BLaER1 treated with 17β-estradiol and CSF1 and Interleukin-3, amounts not matched to agents 10 nM and 100 nM (cell line): ENCODE data around the gene FCN2.

ENCODE experiments used
- H3K27ac ChIP-seq, 11 experiments: shearing (Covaris generic); formaldehyde crosslinking; 2 replicates each; pipeline ENCODE4 v1.8.1; 2022
- H3K27me3 ChIP-seq, 11 experiments: shearing (Covaris generic); formaldehyde crosslinking; 2 replicates each; pipeline ENCODE4 v1.8.1; 2022
- H3K36me3 ChIP-seq, 11 experiments: shearing (Covaris generic); formaldehyde crosslinking; 2 replicates each; pipeline ENCODE4 v1.8.1; 2022
- H3K4me1 ChIP-seq, 10 experiments: shearing (Covaris generic); formaldehyde crosslinking; 2 replicates each; pipeline ENCODE4 v1.8.1; 2022
- H3K4me2 ChIP-seq, 11 experiments: shearing (Covaris generic); formaldehyde crosslinking; 2 replicates each; pipeline ENCODE4 v1.8.1; 2022
- H3K4me3 ChIP-seq, 10 experiments: shearing (Covaris generic); formaldehyde crosslinking; 2 replicates each; pipeline ENCODE4 v1.8.1; 2022
- H3K9ac ChIP-seq, 11 experiments: shearing (Covaris generic); formaldehyde crosslinking; 2 replicates each; pipeline ENCODE4 v1.8.1; 2022
- H3K9me3 ChIP-seq, 11 experiments: shearing (Covaris generic); formaldehyde crosslinking; replicated peaks in 1 of 11; 2 replicates each; pipeline ENCODE4 v1.8.1; 2022
- H4K20me1 ChIP-seq, 11 experiments: shearing (Covaris generic); formaldehyde crosslinking; 2 replicates each; pipeline ENCODE4 v1.8.1; 2022
- Cebpa-rat ChIP-seq, 11 experiments: shearing (Covaris generic); IDR thresholded peaks; 2 replicates each; pipeline ENCODE4 v1.8.1; 2022

Gene FCN2

DNA sequence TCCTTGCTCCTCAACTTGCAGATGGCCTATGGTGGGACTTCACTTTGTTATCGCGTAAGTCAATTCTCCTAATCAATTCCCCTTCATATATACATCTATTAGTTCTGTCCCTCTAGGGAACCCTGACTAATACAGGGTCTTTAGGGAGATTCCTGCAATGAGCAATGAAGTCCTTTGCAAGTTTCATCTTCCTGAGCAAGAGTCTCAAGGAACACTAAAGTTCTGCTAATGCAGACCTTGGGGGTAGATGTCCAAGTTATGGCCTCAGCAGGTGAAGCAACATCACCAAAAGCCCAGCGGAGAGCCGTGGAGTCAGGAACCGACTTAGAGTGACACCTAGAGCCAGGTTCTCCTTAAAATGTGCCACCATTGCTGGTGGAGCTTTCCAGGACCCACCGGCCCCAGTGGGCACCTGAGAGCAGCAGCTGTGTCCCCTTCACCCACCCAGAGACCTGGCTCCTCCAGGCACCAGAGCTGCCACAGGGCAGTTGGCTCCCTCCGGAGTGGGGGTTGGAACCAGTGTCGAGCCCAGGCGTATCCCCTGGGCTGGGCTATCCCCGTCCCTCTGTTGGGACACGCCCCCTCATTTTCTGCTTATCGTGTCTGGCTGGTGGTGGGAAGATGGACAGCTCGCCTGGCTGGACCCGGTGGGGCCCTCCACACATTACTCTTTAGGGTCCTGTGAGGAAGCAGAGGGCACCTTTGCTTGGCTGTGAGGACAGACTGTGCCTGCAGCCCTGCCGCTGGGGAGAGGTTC lies 48.0 kb downstream of the FCN2 start:
- Histone ChIP-seq H3K4me2 (peak overlapping the region; percentile 74 to 98 (median 89)), H3K27me3 (peaks cover 0 to 72% (median 0%) of the 10 kb centered on the region in 11 experiments; a peak in 8 of 22 replicates)

DNA sequence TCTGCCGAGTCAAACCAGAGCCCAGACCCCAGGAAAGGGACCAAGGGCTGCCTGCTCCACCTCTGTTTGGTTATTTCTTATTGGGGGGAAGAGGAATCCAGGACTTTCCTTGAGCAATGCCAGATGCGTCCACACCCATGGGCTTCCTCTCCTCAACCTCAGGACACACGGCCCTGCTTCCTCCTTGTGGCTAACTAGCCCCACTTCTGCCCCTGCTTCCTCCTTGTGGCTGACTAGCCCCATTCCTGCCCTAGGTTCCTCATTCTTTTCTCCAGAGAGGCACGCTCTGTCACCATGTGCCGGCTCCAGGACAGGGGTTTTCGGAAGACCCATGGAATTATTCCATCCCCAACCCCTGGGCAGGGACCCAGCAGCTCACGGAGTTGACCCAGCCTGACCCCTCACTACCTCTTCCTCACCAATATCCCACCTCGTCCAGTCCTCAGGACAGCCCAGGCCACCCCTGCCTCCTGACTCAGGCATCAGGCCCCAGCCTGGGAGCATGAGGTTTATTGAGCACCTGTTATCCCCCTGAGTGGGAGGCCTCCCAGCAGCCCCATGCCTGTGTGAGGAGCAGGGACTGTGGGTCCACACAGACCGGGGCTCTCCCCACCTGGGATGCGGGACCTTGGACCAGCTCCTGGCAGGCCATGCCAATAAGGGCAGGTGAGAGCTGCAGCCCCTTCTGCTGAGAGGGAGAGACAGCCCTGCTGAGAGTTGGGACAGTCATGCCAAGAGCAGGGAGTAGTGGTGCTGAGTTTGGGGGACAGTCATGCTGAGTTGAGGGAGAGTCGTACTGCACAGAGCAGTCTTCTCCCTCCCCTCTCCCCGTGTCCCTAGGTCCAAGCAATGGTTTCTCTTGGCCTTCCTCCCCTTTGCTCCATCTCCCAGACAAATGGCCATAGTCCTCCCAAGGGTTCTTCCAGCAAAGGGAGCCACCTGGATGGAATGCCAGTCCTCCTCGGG lies 48.9 kb downstream of the FCN2 start:
- peaks cover 0 to 74% (median 0%) of the 10 kb centered on the region in 11 experiments; a peak in 8 of 22 replicates for H3K27me3 ChIP-seq
- peak overlapping the region in 9 of 11 experiments; percentile 39 to 92 (median 78); a peak in 18 of 22 replicates for H3K27ac ChIP-seq
- TF ChIP-seq Cebpa-rat (IDR thresholded peaks at IDR 0.05) = peak in 3 of 11 experiments; percentile 15 to 57 (median 25); a peak in 3 of 22 replicates
- no peaks in the 10 kb centered on the region; a peak in 1 of 22 replicates for H4K20me1 ChIP-seq
- no peaks in the 10 kb centered on the region for H3K36me3 ChIP-seq
- peak overlapping the region in 8 of 11 experiments; percentile 42 to 75 (median 65); a peak in 15 of 22 replicates for H3K9ac ChIP-seq
- peaks cover 20 to 95% (median 54%) of the 10 kb centered on the region in 10 experiments for H3K4me1 ChIP-seq
- peak overlapping the region in 5 of 10 experiments; percentile 3 to 57 (median 34); a peak in 5 of 20 replicates for H3K4me3 ChIP-seq
- no peaks in the 10 kb centered on the region for H3K9me3 ChIP-seq
- peak overlapping the region; percentile 74 to 98 (median 89) for H3K4me2 ChIP-seq

More for the DNA sequence above, 48.0 kb downstream of the FCN2 start:
- peak overlapping the region in 9 of 11 experiments; percentile 39 to 92 (median 78); a peak in 18 of 22 replicates for H3K27ac ChIP-seq
- no peak for TF ChIP-seq Cebpa-rat (IDR thresholded peaks at IDR 0.05)
- H3K36me3 ChIP-seq = no peaks in the 10 kb centered on the region
- no peaks in the 10 kb centered on the region; a peak in 1 of 22 replicates for H4K20me1 ChIP-seq
- no peaks in the 10 kb centered on the region for H3K9me3 ChIP-seq
- H3K4me1 ChIP-seq = peaks cover 20 to 95% (median 53%) of the 10 kb centered on the region in 10 experiments
- peak overlapping the region in 5 of 10 experiments; percentile 3 to 57 (median 34); a peak in 5 of 20 replicates for H3K4me3 ChIP-seq
- peak overlapping the region in 8 of 11 experiments; percentile 42 to 75 (median 65); a peak in 15 of 22 replicates for H3K9ac ChIP-seq

DNA sequence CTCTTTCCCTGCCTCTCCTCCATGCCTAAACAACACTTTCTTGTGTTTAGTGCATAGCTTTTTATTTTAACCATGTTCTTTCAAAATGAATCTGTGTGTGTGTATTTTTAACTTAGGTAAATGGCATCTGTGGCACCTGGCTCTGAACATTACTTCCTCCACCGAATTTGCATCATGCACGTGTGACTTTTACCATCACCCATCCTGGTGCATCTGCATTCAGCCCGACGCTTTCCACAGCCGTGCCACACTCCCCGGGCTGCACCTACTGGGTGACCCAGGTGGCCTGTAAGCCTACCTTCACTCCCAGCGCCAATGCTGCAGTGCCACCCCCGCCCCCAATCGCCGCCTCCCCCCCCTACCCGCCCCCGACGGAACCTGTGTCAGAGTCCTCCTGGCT lies 49.8 kb downstream of the FCN2 start:
- H3K4me2 ChIP-seq = peak overlapping the region; percentile 74 to 98 (median 89)
- TF ChIP-seq Cebpa-rat (IDR thresholded peaks at IDR 0.05) = no peak
- H3K4me3 ChIP-seq = no peak overlapping the region
- no peaks in the 10 kb centered on the region for H3K36me3 ChIP-seq
- H3K27ac ChIP-seq = peak overlapping the region in 3 of 11 experiments; percentile 78 to 92 (median 86); a peak in 5 of 22 replicates
- peaks cover 0 to 80% (median 0%) of the 10 kb centered on the region in 11 experiments; a peak in 8 of 22 replicates for H3K27me3 ChIP-seq
- no peak overlapping the region for H3K9ac ChIP-seq
- H3K4me1 ChIP-seq = peaks cover 20 to 95% (median 54%) of the 10 kb centered on the region in 10 experiments
- no peaks in the 10 kb centered on the region for H3K9me3 ChIP-seq
- H4K20me1 ChIP-seq = no peaks in the 10 kb centered on the region; a peak in 1 of 22 replicates

DNA sequence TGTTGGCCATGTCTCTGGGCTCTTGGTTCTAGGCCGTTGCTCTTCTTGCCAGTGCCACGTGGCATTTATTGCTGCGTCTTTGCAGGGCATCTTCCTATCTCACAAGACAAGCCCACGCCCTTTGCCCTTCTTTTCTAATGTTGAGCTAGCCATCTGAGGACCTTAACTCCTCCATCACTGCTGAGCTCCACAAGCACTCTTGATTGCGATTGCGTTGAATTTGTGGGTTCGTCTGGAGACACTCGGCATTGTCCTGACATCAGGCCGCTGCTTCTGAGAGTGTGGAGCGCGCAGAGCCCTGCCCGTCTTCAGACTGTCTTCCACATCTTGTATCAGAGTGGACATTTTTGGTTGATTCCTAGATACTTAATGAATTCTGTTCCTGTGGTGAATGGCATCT lies 51.6 kb downstream of the FCN2 start:
- H3K36me3 ChIP-seq = no peaks in the 10 kb centered on the region
- no peak overlapping the region for H3K4me3 ChIP-seq
- peaks cover 31 to 96% (median 62%) of the 10 kb centered on the region in 10 experiments for H3K4me1 ChIP-seq
- H3K9me3 ChIP-seq = no peaks in the 10 kb centered on the region
- H3K4me2 ChIP-seq = peak overlapping the region in 3 of 11 experiments; percentile 15 to 88 (median 88); a peak in 1 of 22 replicates
- TF ChIP-seq Cebpa-rat (IDR thresholded peaks at IDR 0.05) = no peak
- no peak overlapping the region for H3K27ac ChIP-seq
- peaks cover 0 to 77% (median 0%) of the 10 kb centered on the region in 11 experiments; a peak in 8 of 22 replicates for H3K27me3 ChIP-seq
- H3K9ac ChIP-seq = no peak overlapping the region
- H4K20me1 ChIP-seq = peaks cover 0 to 11% (median 0%) of the 10 kb centered on the region in 11 experiments; a peak in 6 of 22 replicates

DNA sequence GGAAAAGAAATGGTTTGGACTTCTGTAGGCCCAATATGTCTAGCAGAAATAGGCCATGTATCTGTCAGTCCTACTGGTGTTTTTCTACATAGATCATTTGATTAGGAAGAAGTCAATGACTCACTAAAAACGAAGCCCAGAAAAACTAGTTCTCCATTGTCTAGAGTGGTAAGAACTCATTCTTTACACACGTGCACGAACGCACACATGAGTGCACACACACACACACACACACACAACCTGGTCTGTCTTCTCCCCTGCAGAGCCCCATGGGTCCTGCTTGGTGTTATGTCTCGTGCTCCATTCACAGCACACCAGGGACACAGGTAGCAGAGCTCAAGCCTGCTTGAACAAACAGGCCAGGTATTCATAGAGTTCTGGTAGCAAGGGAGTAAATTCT lies 52.0 kb downstream of the FCN2 start:
- H3K9ac ChIP-seq = no peak overlapping the region
- H3K4me3 ChIP-seq = no peak overlapping the region

DNA sequence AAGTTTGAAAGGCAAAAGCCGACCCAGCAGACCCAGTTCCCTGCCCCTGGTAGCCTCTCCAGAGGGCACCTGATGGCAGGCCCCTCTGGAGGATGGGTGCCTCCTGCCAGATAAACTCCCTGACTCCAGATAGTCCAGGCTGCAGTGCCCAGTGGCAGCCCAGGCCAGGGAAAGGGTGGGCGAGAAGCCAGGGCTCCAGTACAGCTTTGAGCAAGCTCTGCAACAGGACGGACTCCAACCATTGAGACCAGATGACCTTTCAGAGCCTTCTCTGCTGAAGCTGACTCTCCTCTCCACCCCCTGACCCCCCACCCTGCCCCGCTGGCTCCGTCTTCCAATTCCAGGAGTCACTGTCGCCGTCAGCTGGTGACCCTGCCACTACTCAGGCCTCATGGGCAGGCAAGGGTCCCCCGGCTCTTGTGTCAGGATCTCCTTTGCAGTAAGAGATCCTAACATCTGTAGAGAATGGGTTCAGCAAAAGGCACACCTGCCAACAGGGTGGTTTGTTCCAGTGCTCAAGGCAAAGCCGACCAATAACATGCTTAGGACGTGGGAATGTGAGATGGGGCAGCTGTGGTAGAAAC lies 52.6 kb downstream of the FCN2 start:
- Histone ChIP-seq H3K27ac (no peak overlapping the region), H3K4me2 (peak overlapping the region in 5 of 11 experiments; percentile 77 to 91 (median 88); a peak in 8 of 22 replicates), H3K4me3 (no peak overlapping the region)

More for the DNA sequence above, 52.0 kb downstream of the FCN2 start:
- TF ChIP-seq Cebpa-rat (IDR thresholded peaks at IDR 0.05) = no peak
- H4K20me1 ChIP-seq = peaks cover 0 to 15% (median 0%) of the 10 kb centered on the region in 11 experiments; a peak in 6 of 22 replicates
- H3K27me3 ChIP-seq = peaks cover 0 to 80% (median 0%) of the 10 kb centered on the region in 11 experiments; a peak in 8 of 22 replicates
- no peak overlapping the region for H3K27ac ChIP-seq
- no peaks in the 10 kb centered on the region for H3K36me3 ChIP-seq
- H3K9me3 ChIP-seq = no peaks in the 10 kb centered on the region
- peak overlapping the region in 4 of 11 experiments; percentile 3 to 88 (median 52); a peak in 3 of 22 replicates for H3K4me2 ChIP-seq
- H3K4me1 ChIP-seq = peaks cover 32 to 96% (median 66%) of the 10 kb centered on the region in 10 experiments

DNA sequence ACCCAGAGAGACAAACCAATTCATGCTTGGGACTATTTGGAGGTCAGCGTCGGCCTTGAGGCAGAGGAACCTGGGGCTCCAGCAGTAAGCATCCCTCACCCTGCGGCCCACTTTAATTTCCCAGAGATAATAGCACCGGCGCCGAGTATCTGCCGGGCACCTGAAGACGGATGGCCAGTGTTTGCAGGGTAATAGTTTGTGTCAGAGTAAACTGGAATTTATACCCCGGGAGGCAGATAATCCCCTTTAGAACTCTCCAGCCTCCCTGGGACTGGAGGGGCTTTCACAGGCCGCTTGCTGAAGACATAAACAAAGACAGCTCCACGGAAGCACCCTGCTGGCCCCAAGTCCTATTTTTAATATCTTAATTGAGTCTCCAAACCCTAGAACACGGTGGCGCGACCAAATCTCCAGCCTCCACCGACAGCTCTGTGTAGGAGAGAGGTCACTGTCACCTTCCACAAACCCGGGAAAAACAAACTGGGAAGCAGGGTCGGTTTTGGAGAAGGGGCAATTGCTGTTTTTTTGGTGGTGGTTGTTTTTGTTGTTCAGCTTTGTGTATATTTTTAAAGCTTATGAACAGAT lies 54.5 kb downstream of the FCN2 start:
- Histone ChIP-seq H3K9me3 (no peaks in the 10 kb centered on the region), H3K27me3 (peaks cover 0 to 91% (median 0%) of the 10 kb centered on the region in 11 experiments; a peak in 10 of 22 replicates), H3K27ac (no peak overlapping the region), H3K4me2 (peak overlapping the region in 8 of 11 experiments; percentile 6 to 91 (median 78); a peak in 15 of 22 replicates), H4K20me1 (peaks cover 0 to 41% (median 0%) of the 10 kb centered on the region in 11 experiments; a peak in 8 of 22 replicates), H3K9ac (no peak overlapping the region), H3K36me3 (no peaks in the 10 kb centered on the region), H3K4me1 (peaks cover 15 to 79% (median 42%) of the 10 kb centered on the region in 10 experiments), H3K4me3 (no peak overlapping the region)
- TF ChIP-seq Cebpa-rat (IDR thresholded peaks at IDR 0.05) = no peak

More for the DNA sequence above, 52.6 kb downstream of the FCN2 start:
- Histone ChIP-seq H3K27me3 (peaks cover 0 to 80% (median 0%) of the 10 kb centered on the region in 11 experiments; a peak in 8 of 22 replicates), H4K20me1 (peaks cover 0 to 21% (median 0%) of the 10 kb centered on the region in 11 experiments; a peak in 7 of 22 replicates), H3K4me1 (peaks cover 32 to 96% (median 62%) of the 10 kb centered on the region in 10 experiments), H3K9ac (no peak overlapping the region), H3K9me3 (no peaks in the 10 kb centered on the region), H3K36me3 (no peaks in the 10 kb centered on the region)
- no peak for TF ChIP-seq Cebpa-rat (IDR thresholded peaks at IDR 0.05)
